Cardiac ventricle fibroblast (primary cell): ENCODE data around the gene KCNA4. TPM values are rescaled to one million over a fixed set of nuclear protein-coding genes. Genes with fewer than 3 reads are reported as not detected.

ENCODE experiments used
- total RNA-seq: library from RNA; depleted of rRNA; stranded (reverse); fragments of >200 nt; gene quantifications from 2 replicates; pipeline ENCODE4 v1.2.3, GENCODE V29; 2015

KCNA4 gene
- total RNA-seq, result not detected in 2 replicates

DNA sequence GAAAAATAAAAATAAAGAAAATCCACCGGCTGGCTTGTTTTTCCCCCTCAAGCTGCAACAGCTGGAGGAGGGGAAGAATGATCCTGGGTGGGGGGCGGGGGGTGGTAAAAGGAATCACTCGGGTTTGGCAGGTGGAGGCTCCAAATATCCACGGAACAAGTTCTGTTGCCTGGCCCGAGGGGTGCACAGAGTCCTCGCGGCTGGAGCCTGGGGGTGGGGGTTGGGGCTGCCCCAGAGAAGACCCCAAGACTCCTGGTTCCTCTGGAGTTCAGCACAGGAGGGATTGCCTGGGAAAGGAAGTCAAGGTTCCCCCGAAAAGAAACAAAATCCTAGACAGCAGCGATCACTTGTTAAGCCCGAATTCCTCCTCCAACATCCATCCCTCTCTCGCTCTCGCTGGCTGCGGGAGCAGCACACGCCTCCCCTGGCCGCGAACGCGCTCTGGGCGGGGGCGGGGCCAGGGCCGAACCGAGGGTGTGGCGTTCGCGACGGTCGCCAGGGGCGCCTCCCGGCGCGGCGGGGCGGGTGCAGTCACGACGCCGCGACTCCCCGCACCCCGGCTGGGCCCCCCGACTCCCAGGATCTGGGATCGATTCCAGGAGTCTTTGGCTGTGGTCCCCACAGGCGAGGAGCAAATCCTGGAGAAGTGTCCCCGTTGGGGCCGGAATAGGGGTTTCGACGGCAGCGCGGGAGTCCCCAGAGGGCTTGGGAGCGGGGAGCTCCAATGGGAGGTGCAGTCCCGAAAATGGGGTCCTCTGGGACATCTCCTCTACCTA is at the start of gene KCNA4:
TSS of gene KCNA4 (minus strand) at position 443 of the 776 bp plus-strand sequence. CDS start 4,352 bp downstream, outside the sequence.

Other genes starting within 250 kb of the KCNA4 start
- not detected in 2 replicates for gene FSHB, start 214.0 kb upstream of the KCNA4 start, total RNA-seq